GM20431 (cell line): ENCODE results near the gene CARD11.

Source experiments
- in situ Hi-C: fragments of 300-500 bp; cut with MseI, MboI; formaldehyde crosslinking; loops from one replicate; pipeline ENCODE4 v1.15.0; 2020; ENCODE audit warnings: low sequenced_read_pairs; ENCODE audit not compliant: unreplicated experiment

CARD11 gene

DNA sequence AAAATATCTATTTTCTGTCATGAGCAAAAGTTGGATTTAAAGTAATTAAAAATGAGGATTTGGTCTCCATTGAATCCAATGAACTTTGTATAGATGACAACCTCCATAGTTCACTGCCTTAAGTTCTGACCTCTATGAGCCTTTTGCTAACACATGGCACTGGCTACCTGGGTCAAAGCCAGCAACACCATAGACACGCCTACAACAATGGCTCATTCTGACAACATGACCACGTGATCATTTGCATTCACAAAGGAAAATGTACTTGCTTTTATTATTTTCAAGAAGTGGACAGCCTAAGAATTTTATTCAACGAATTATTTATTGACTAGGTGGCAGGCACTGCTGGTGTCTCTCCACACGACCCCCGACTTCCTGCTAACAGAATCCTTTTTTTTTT lies 90.6 kb downstream of the CARD11 start:
- in situ Hi-C loops, result no loop called here

GRCh38 chr7:2952316-2952715 lies 91.4 kb downstream of the CARD11 start:
- in situ Hi-C loops, result no loop called here

DNA sequence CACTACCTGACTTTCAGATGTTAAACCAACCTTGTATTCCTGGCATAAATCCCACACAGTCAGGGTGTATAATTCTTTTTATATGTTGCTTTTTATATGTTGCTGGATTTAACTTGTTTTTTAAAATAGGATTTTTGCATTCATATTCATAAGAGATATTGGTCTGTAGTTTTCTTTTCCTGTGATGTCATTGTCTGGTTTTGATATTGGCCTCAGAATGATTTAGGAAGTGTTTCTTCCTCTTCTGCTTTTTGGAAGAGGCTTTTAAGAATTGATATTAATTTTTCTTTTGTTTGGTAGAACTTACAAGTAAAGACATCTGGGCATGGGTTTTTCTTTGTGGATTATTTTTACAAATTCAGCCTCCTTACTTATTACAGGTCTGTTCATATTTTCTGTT lies 93.1 kb downstream of the CARD11 start:
- in situ Hi-C loops, result no loop called here

DNA sequence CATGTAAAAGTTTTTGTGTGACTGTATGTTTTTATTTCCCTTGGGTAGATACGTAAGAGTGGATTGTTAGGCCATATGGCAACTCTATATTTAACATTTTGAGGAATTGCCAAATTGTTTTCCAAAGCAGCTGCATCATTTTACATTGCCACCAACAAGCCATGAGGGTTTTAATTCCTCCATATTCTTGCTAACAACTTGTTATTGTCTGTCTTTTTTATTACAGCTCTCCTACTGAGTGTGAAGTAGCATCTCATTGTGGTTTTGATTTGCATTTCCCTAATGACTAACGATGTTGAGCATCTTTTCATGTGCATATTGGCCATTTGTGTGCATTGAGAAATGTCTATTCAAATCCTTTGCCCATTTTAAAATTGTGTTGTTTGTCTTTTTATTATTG lies 94.9 kb downstream of the CARD11 start:
- in situ Hi-C loops, result no loop called here

DNA sequence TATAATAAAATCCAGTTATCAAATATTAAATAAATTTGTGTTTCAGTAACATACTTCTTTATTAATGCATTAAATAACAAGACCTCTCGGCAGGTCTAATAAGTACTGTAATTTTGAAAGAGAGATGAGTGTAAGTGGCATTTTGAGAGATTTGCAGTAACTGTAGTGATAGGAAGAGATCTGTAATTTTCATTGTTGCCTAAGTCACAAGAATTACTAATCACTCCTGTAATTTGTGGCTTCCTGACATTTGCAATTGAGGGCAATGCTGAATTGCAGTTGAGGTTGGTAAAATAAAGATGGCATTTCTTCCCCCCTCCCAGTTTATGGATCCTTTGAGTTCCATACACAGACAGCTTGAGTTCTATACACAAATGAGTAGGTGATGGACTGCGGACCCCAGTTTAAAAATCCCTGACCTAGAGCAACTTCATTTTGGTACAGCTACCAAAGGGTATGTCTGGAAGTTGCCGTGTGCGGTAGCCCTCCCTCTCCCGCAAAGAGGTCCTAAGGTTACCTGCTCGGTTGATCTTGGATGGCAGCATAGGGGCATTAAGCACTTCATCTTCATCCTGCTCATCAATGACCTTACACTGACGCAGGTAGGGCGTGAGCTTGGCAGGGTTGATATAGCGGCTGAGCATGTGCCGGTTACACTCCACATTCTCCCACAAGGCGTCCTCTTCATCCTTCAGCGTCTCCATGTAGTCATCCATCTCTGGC lies 96.4 kb downstream of the CARD11 start:
- in situ Hi-C loops, result no loop called here

GRCh38 chr7:2945171-2945570 lies 98.5 kb downstream of the CARD11 start:
- in situ Hi-C loops, result no loop called here

GRCh38 chr7:2944739-2945138 lies 98.9 kb downstream of the CARD11 start:
- in situ Hi-C loops, result no loop called here

GRCh38 chr7:2943851-2944601 lies 99.6 kb downstream of the CARD11 start:
- in situ Hi-C loops, result no loop called here

- in situ Hi-C loops, result no loop called here
Observed at GRCh38 chr7:2941216-2941859, 102.3 kb downstream of the CARD11 start.

DNA sequence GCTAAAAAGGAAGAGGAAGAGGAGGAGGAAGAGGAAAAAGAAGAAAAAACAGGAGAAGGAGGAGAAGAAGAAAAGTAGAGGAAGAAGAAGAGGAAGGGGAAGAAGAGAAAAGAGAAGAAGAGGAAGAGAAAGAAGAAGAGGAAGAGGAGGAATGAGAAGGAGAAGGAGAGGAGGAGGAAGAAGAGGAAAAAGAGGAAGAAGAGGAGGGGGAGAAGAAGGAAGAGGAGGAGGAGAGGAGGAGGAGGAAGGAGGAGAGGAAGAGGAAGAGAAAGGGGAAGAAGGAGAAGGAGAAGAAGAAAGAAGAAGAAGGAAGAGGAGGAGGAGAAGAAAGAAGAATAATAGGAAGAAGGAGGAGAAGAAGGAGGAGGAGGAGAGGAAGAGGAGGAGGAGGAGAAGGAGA lies 103.2 kb downstream of the CARD11 start:
- in situ Hi-C loops, result no loop called here

DNA sequence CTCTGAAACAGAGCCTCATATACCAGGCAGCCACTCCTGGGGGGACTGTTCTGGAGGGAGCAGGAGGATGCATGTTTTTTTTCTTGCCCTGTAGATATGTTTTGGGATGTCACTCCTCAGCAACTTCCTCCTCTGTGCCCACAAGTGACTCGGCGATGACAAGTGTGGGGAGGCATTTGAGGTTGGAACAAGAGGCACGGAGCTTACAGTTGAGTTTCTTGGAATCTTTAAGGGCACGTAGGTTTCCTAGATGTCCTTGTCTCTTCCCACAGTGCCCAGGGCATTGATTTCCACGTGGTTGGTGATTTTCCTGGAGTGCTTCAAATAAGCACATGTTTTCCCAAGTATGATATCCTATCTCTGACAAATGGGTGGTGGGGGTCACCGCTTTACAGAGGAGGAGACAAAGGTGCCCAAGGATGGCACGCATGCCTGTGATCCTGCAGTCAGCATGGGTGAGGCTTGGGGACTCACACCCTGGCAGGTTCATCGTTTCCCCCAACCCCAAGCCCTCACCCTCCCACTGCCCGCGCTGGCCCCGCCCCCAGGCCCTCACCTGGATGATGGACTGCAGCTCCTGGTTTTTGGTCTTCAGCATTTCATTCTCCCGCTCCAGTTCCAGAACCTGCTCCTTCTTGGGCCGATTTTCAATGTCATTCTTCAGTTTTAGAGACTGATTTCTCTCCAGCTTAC lies 104.3 kb downstream of the CARD11 start:
- in situ Hi-C loops, result no loop called here

DNA sequence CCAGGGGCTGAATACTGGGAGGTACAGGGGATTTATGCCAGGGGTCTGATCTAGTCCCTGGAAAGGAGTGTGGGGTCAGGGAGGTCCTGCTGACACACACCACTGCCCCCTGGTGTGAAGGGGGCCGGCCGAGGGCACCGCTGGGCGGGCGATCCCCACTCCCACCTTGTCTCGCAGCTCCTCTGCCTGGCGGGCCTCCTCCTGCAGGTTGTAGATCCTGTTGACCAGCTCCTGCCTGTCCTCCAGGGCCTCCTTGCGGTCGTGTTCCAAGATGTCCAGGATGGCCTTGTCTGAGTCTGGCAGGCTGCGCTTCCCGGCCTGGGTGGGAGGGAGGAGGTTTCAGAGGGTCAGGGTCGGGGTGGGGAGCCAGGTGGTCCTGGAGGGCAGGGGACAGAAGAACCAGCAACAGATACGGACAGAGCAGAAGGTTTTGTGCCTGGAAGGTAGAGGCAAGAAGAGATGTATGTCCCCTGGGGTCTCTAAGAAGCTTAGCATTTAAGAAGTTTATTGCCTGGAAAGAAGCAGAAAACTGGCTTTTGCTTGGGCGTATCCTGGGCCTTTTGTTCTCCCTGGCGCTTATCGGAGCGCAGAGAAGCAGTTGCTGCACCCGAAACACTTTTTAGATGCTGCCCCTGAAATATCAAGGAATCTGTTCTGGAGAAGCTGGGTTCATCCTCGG lies 105.0 kb downstream of the CARD11 start:
- in situ Hi-C loops, result no loop called here

GRCh38 chr7:2937701-2938513 lies 105.8 kb downstream of the CARD11 start:
- in situ Hi-C loops, result no loop called here

DNA sequence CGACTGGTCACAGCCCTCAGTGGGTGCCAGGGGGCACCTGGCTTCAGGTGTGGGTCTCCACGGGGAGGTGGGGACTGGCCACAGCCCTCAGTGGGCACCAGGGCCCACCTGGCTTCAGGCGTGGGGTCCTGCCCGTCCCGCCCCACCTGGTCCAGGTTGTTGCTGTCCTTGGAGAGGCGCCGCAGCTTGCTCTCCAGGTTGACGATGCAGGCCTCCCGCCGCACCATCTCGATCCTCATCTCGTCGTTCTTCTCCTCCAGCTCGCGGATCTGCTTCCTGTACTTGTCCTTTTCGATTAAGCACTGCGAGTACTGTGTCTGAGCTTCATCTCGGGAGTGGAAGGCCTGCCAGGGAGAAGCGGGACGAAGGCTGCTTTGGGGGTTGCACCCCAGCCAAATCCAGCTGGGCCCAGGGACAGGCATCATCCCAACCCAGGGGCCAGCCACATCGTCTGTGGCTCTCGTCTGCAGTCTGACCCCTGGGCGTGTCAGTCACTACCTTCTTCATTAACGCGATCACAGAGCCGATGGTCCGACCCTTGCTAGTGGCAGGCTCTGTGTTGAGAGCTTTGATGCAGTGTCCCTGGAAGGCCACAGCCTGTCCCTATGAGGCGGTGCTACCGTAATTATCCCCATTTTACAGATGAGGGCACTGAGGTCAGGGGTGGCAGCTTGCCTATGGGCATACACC lies 106.6 kb downstream of the CARD11 start:
- in situ Hi-C loops, result no loop called here

- in situ Hi-C loops, result no loop called here
Observed at GRCh38 chr7:2936301-2936700, 107.4 kb downstream of the CARD11 start.

DNA sequence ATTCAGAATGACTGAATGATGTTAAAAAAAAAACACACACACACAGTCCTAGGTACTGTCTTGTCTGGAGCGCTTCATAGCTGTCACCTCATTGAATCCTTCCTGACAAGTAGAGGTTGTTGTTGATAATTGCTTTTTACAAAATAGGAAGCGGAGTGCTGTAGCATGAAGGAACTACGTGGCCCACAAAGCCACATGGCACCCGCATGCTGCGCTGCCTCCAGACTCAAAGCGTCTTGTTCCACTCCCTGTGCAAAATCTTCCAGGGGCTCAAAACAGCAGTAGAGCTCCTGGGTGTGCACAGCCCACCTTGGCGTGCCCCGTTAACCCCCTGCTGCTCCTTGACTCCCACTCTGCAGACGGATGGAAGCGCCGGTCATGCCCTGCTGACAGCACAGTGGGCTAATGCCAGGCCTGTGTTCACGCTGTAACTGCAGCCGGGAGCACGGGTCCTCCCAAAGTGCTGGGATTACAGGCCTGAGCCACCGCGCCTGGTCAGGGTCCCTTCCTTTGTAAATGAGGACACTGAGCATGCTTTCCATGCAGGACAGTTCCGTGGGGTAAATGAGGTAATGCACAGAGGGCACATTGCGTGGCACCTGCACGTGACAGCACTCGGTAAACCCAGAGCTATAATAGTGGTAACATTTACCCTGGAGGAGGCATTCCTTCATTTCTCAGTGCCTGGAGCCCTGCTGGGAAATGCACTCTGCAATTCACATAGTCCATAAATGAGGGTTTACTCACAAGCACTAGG lies 108.5 kb downstream of the CARD11 start:
- in situ Hi-C loops, result no loop called here

- in situ Hi-C loops, result no loop called here
Observed at GRCh38 chr7:2934211-2934731, 109.4 kb downstream of the CARD11 start.
